Lower lobe of right lung (tissue), 2 donors: ENCODE results near the gene ANO10. TPM values are rescaled to one million over a fixed set of nuclear protein-coding genes. Genes with fewer than 3 reads are reported as not detected.
A peak's percentile ranks its signal among the peaks of the same experiment; 100 is the strongest.

ENCODE experiments used
- ATAC-seq, 2 donors: fragments of 200-7000 bp; cut with Tn5 transposase; one replicate each; pipeline ENCODE4 v1.9.1; 2020 to 2022; ENCODE audit warnings: mild to moderate bottlenecking in 2 of 2, moderate library complexity in 2 of 2
- DNase-seq: peaks from one replicate; pipeline ENCODE4 v3.0.0-alpha.2; 2020
- H3K27ac ChIP-seq: fragments of 200-600 bp; one replicate; pipeline ENCODE4 v1.8.0; 2022
- H3K27me3 ChIP-seq: fragments of 200-600 bp; one replicate; pipeline ENCODE4 v1.8.0; 2022; ENCODE audit warnings: low read depth
- H3K36me3 ChIP-seq: fragments of 200-600 bp; one replicate; pipeline ENCODE4 v1.8.0; 2022; ENCODE audit warnings: mild to moderate bottlenecking
- H3K4me1 ChIP-seq: fragments of 200-600 bp; one replicate; pipeline ENCODE4 v1.8.0; 2022
- H3K4me3 ChIP-seq: fragments of 200-600 bp; one replicate; pipeline ENCODE4 v1.8.0; 2022; ENCODE audit warnings: mild to moderate bottlenecking
- H3K9me3 ChIP-seq: fragments of 200-600 bp; one replicate; pipeline ENCODE4 v1.8.0; 2022
- intact Hi-C: fragments of 100-400 bp; cut with DNase I; formaldehyde crosslinking; loops from one replicate; pipeline ENCODE4 v1.11.0; 2022
- total RNA-seq: library from RNA; stranded (reverse); fragmentation: NEBNext Ultra II Directional; extraction: Animal tissue kit (Norgen Biotek cat#: 25700); gene quantifications from one replicate; pipeline ENCODE4 v1.2.1, GENCODE V29; 2021
- TF ChIP-seq, protein P1 (sequence below): fragments of 200-600 bp; IDR thresholded peaks from one replicate; pipeline ENCODE4 v1.8.0; 2022; ENCODE audit warnings: antibody characterized with exemption, mild to moderate bottlenecking
- donor health status: DM: no; HTN: yes; CAD: no; lungs with severe emphysema.

Gene ANO10
- total RNA-seq, 1 donor from 2014 or later, result 32.3 TPM

DNA sequence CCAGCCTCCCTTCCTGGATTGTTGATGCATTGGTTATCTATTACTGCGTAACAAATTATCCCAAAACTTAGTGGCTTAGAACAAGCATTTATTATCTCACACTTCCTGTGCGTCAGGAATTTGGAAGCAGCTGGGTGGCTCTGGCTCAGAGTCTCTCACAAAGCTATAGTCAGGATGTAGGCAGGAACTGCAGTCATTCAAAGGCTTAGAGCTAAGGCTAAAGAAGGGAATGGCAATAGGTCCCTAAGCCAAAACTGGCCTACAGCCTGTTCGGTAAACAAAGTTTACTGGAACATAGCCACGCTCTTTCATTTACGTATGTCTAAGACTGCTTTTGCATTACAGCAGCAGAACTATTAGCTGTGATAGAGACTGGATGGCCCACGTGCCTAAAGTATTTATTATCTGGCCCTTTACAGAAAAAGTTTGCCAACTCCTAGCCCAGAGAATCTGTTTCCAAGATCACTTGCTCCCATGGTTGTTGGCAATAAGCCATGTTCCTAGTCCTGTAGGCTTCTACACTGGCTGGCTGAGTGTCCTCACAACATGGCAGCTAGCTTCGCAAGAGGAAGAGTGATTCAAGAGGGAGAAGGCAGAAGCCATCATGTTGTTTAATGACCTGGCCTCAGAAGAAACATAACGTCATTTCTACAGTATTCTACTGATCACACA is 203.1 kb downstream of the ANO10 start:
- intact Hi-C loops, result no loop called here
- DNase-seq, result no peak
- TF ChIP-seq, protein P1, sequence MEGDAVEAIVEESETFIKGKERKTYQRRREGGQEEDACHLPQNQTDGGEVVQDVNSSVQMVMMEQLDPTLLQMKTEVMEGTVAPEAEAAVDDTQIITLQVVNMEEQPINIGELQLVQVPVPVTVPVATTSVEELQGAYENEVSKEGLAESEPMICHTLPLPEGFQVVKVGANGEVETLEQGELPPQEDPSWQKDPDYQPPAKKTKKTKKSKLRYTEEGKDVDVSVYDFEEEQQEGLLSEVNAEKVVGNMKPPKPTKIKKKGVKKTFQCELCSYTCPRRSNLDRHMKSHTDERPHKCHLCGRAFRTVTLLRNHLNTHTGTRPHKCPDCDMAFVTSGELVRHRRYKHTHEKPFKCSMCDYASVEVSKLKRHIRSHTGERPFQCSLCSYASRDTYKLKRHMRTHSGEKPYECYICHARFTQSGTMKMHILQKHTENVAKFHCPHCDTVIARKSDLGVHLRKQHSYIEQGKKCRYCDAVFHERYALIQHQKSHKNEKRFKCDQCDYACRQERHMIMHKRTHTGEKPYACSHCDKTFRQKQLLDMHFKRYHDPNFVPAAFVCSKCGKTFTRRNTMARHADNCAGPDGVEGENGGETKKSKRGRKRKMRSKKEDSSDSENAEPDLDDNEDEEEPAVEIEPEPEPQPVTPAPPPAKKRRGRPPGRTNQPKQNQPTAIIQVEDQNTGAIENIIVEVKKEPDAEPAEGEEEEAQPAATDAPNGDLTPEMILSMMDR, result no peak
- Histone ChIP-seq H3K4me1 (peaks cover 15% of the 10 kb centered on the region), H3K9me3 (no peaks in the 10 kb centered on the region), H3K27me3 (no peaks in the 10 kb centered on the region), H3K36me3 (no peaks in the 10 kb centered on the region), H3K4me3 (no peak overlapping the region), H3K27ac (peak overlapping the region; percentile 44)
- ATAC-seq, result peak; percentile 57 to 71

DNA sequence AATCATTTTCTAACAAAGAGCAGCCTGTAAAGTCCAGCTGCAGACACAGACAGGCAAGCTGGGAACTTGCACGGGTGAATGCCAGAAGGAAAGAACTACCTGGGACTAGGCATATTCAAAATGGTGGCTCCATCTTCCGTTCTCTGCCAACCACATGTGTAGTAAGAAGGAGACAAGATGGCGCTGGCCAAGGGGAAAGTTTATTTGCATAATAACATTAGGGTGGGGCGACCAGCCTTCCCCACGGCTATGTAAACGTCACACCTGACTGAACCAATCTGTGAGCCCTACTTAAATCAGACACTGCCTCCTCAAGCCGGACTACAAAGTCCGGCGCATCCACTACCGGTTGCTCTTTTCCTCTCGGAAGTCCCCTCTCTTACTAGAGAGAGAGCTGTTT is 204.7 kb downstream of the ANO10 start:
- intact Hi-C loops, result no loop called here
- Histone ChIP-seq H3K4me1 (peaks cover 19% of the 10 kb centered on the region), H3K36me3 (no peaks in the 10 kb centered on the region), H3K27me3 (no peaks in the 10 kb centered on the region), H3K4me3 (no peak overlapping the region), H3K9me3 (no peaks in the 10 kb centered on the region), H3K27ac (no peak overlapping the region)
- ATAC-seq (no peak), DNase-seq (no peak)
- TF ChIP-seq, protein P1, result no peak

DNA sequence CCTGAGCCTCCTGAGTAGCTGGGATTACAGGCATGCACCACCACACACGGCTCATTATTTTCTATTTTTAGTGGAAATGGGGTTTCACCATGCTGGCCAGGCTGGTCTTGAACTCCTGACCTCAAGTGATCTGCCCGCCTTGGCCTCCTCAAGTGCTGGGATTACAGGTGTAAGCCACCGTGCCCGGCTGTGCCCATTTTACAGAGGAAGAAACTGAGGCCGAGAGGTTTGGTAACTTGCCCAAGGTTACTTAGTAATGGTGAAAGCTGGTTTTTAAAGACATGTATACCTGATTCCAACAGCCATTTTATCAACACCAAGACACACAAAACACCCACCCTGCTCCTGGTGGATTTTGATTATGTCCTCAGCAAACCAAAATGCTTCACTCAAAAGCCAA is 206.7 kb downstream of the ANO10 start:
- Histone ChIP-seq H3K27ac (no peak overlapping the region), H3K36me3 (no peaks in the 10 kb centered on the region), H3K4me1 (peaks cover 19% of the 10 kb centered on the region), H3K4me3 (no peak overlapping the region), H3K27me3 (no peaks in the 10 kb centered on the region), H3K9me3 (no peaks in the 10 kb centered on the region)
- intact Hi-C loops, result no loop called here
- TF ChIP-seq, protein P1, result no peak
- ATAC-seq, result no peak
- DNase-seq, result no peak

DNA sequence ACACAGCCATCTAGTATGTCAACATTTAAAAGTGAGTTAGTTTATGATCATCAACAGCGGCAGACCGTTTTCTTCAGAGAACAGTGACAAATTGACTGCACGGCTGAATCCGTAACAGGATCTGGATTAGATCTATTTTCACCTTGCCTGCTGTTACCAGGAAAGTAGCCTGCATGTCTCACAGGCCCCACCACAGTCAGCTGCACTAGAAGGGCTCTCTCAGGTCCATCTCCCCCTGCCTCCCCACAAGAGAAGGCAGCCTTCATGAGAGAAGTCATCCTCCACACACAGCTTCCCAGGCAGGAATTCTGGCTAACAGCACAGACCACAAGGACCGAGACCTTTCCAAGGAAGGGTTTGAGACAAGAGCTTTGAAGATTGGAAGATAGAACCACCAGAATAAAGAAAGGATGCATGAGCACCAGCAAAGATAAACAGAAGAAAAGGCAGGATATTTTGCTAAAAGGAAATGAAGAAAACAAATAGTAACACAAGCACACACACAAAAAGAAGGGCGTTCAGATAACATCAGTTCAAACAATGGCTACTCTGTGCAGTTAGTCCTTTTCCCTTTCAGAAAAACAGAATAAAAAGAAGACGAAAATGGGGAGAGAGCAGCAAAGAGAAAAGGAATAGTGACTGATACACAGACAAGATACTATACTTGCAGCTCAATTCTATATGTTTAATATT is 208.0 kb downstream of the ANO10 start:
- TF ChIP-seq, protein P1, result no peak
- no peak for ATAC-seq
- DNase-seq, result no peak
- Histone ChIP-seq H3K27me3 (no peaks in the 10 kb centered on the region), H3K4me1 (peaks cover 11% of the 10 kb centered on the region), H3K9me3 (no peaks in the 10 kb centered on the region), H3K36me3 (no peaks in the 10 kb centered on the region), H3K27ac (peak overlapping the region; percentile 2), H3K4me3 (no peak overlapping the region)
- intact Hi-C loops, result no loop called here

DNA sequence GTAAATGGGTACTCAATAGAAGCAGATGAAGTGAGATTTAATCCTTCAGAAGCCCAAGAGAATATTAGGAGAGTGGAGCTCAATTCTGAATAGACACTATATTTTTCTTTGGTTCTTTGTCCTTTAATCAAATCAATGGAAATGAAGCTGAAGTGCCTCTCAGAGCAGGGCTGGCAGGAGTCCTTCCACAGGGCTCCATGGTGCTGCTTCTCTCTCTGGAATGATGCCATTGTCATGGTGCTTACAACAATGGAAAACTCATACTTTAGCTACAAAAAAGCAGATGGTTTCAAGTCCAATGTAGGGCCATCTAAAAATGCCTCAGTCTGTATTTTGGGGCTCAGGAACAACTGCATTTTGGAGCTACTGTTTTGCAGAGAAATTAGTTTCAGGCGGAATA is 210.4 kb downstream of the ANO10 start:
- Histone ChIP-seq H3K9me3 (no peaks in the 10 kb centered on the region), H3K27me3 (no peaks in the 10 kb centered on the region), H3K36me3 (no peaks in the 10 kb centered on the region), H3K4me3 (no peak overlapping the region), H3K27ac (no peak overlapping the region), H3K4me1 (peaks cover 8% of the 10 kb centered on the region)
- ATAC-seq (no peak), DNase-seq (no peak)
- TF ChIP-seq, protein P1, result no peak
- intact Hi-C loops, result no loop called here
